GM23338 (cell line): ENCODE measurements around the gene KSR2.

Source experiments
- CTCF ChIP-seq, 2 experiments: fragments of 200-600 bp in 1 of 2; sonication (generic) in 1 of 2; conservative IDR thresholded peaks; 2 replicates each; pipeline versions ENCODE4 v1.5.1 to v1.6.1; 2016 to 2017; ENCODE audit warnings: antibody characterized with exemption in 2 of 2, low read depth in 2 of 2, mild to moderate bottlenecking in 2 of 2, moderate library complexity in 1 of 2
- EZH2 ChIP-seq: fragments of 200-600 bp; sonication (generic); IDR thresholded peaks from one replicate; pipeline ENCODE4 v1.8.0; 2017; ENCODE audit warnings: antibody characterized with exemption, mild to moderate bottlenecking, low read depth; ENCODE audit not compliant: unreplicated experiment
- EZH2phosphoT487 ChIP-seq: fragments of 200-600 bp; sonication (generic); IDR thresholded peaks from one replicate; pipeline ENCODE4 v1.8.1; 2018; ENCODE audit warnings: antibody characterized with exemption; ENCODE audit not compliant: unreplicated experiment
- POLR2AphosphoS5 ChIP-seq: IDR thresholded peaks from 2 replicates; pipeline ENCODE4 v1.6.1; 2016; ENCODE audit warnings: antibody characterized with exemption, low read depth
- REST ChIP-seq: IDR thresholded peaks from one replicate; pipeline ENCODE4 v1.6.1; 2018; ENCODE audit warnings: antibody characterized with exemption; ENCODE audit not compliant: unreplicated experiment

GRCh38 chr12:117533687-117534086, 435.1 kb downstream of the KSR2 start:
- TF ChIP-seq CTCF (conservative IDR thresholded peaks at IDR 0.05; ENCODE audit: low read depth in 2 of 2) (no peak), POLR2AphosphoS5 (no peak), EZH2 (no peak), REST (no peak), EZH2phosphoT487 (no peak)
